ENCODE measurements around the gene APLP1.

DNA sequence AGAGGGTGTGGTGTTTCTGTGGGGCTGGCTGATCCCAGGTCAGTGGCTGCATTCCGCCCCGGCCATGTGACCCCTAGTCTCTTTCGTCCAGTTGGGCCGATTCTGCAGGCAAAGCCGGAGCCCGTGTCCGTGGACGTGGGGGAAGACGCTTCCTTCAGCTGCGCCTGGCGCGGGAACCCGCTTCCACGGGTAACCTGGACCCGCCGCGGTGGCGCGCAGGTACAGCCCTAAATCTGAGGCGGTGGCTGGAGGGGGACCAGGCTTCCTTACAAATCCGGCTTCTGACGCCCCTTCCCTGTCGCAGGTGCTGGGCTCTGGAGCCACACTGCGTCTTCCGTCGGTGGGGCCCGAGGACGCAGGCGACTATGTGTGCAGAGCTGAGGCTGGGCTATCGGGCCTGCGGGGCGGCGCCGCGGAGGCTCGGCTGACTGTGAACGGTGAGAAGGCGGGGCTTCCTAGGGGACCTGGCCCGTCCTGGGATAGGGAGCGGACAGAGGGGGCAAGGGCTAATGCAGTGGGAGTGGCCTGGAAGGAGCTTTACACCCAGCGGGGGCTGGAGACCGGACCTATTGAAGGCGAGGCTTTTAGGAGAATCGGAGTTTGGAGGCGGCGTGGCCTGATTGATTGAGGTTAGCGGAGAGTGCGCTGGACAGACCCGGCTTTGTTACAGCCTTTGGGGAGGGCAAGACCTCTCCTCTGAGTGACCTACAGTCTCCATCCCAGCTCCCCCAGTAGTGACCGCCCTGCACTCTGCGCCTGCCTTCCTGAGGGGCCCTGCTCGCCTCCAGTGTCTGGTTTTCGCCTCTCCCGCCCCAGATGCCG, 7.3 kb upstream of the APLP1 start:
- no peak for TF ChIP-seq POLR2A (IDR thresholded peaks at IDR 0.05; ENCODE audit: low read depth, low read length)
- TF ChIP-seq TAF1 (IDR thresholded peaks at IDR 0.05; ENCODE audit: borderline replicate concordance, low read depth, low read length) = no peak
